B cell (primary cell): ENCODE data around the gene CYP2A6.
"Not testable (repeated sequence)": the region's sequence is repeated elsewhere in the genome, so short reads cannot be mapped to it uniquely, and the experiment has no call there.

Experiments
- EZH2 ChIP-seq: IDR thresholded peaks from 2 replicates; pipeline ENCODE4 v1.6.1; 2012; ENCODE audit warnings: borderline replicate concordance, low read depth, mild to moderate bottlenecking, moderate library complexity, low read length; ENCODE audit not compliant: insufficient read depth, poor library complexity, severe bottlenecking
- TF ChIP-seq, protein P1 (sequence below): fragments of 200-600 bp; IDR thresholded peaks from one replicate; pipeline ENCODE4 v1.8.0; 2022; ENCODE audit warnings: antibody characterized with exemption, mild to moderate bottlenecking

DNA sequence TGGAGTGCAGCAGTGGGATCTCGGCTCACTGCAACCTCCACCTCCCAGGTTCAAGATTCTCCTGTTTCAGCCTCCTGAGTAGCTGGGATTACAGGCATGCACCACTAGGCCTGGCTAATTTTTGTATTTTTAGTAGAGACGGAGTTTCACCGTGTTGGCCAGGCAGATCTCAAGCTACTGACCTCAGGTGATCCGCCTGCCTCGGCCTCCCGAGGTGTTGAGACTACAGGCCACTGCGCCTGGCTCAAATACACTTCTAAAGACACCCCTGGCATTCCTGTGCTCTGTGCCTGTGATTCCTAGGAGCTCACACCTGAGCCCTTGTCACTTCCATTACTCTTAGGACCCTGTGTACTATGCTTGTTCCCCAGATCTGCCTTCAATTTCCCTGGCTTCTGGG is 37.7 kb downstream of the CYP2A6 start:
- TF ChIP-seq, protein P1, sequence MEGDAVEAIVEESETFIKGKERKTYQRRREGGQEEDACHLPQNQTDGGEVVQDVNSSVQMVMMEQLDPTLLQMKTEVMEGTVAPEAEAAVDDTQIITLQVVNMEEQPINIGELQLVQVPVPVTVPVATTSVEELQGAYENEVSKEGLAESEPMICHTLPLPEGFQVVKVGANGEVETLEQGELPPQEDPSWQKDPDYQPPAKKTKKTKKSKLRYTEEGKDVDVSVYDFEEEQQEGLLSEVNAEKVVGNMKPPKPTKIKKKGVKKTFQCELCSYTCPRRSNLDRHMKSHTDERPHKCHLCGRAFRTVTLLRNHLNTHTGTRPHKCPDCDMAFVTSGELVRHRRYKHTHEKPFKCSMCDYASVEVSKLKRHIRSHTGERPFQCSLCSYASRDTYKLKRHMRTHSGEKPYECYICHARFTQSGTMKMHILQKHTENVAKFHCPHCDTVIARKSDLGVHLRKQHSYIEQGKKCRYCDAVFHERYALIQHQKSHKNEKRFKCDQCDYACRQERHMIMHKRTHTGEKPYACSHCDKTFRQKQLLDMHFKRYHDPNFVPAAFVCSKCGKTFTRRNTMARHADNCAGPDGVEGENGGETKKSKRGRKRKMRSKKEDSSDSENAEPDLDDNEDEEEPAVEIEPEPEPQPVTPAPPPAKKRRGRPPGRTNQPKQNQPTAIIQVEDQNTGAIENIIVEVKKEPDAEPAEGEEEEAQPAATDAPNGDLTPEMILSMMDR = not testable (repeated sequence)
- not testable (repeated sequence) for TF ChIP-seq EZH2
